Sigmoid colon (tissue), 3 donors: ENCODE data around the gene PLAAT4.

Experiments
- CTCF ChIP-seq, 4 experiments: fragments of 450-650 bp in 3 of 4; fragments of 200-600 bp in 1 of 4; IDR thresholded peaks; one replicate each; pipeline ENCODE4 v1.5.1; 2016 to 2019; ENCODE audit warnings: antibody characterized with exemption in 4 of 4, mild to moderate bottlenecking in 3 of 4, moderate library complexity in 2 of 4
- POLR2A ChIP-seq, 2 donors: fragments of 450-650 bp; IDR thresholded peaks; one replicate each; pipeline ENCODE4 v1.6.1; 2016; ENCODE audit warnings: antibody characterized with exemption in 2 of 2, mild to moderate bottlenecking in 2 of 2, moderate library complexity in 2 of 2

GRCh38 chr11:63521896-63522295 lies 14.7 kb upstream of the PLAAT4 start:
- no peak for TF ChIP-seq POLR2A (IDR thresholded peaks at IDR 0.05)
- no peak for TF ChIP-seq CTCF (IDR thresholded peaks at IDR 0.05)
